Gastrocnemius medialis (tissue), 4 donors: ENCODE data around the gene TBX1. TPM values are rescaled to one million over a fixed set of nuclear protein-coding genes. Genes with fewer than 3 reads are reported as not detected.
"Not testable (repeated sequence)": the region's sequence is repeated elsewhere in the genome, so short reads cannot be mapped to it uniquely, and the experiment has no call there.

ENCODE experiments used
- ATAC-seq, 2 donors: fragments of 150-250 bp; one replicate each; pipeline ENCODE4 v1.9.1; 2016
- DNase-seq, 2 donors: peaks; one replicate each; pipeline ENCODE4 v3.0.0-alpha.2; 2019
- H3K27ac ChIP-seq, 4 donors: fragments of 200-600 bp; sonication (generic); 1 replicate in 1 of 4; 2 replicates in 3 of 4; pipeline ENCODE4 v1.5.1; 2016 to 2018; ENCODE audit warnings: mild to moderate bottlenecking in 2 of 4, moderate library complexity in 1 of 4
- H3K27me3 ChIP-seq, 3 donors: fragments of 200-600 bp; sonication (generic) in 2 of 3; 1 replicate in 1 of 3; 2 replicates in 2 of 3; pipeline versions ENCODE4 v1.5.1 to v1.6.0; 2016 to 2019; ENCODE audit warnings: mild to moderate bottlenecking in 1 of 3, moderate library complexity in 1 of 3
- H3K36me3 ChIP-seq, 2 donors: fragments of 200-600 bp; sonication (generic) in 1 of 2; one replicate each; pipeline ENCODE4 v1.5.1; 2017 to 2018
- H3K4me1 ChIP-seq, 2 donors: fragments of 200-600 bp; sonication (generic) in 1 of 2; one replicate each; pipeline ENCODE4 v1.5.1; 2016 to 2017; ENCODE audit warnings: mild to moderate bottlenecking in 2 of 2
- H3K4me3 ChIP-seq, 4 donors: fragments of 200-600 bp; sonication (generic) in 3 of 4; 1 replicate in 1 of 4; 2 replicates in 3 of 4; pipeline ENCODE4 v1.5.1; 2016 to 2019; ENCODE audit warnings: mild to moderate bottlenecking in 2 of 4
- H3K9me3 ChIP-seq, 3 donors: fragments of 200-600 bp; sonication (generic) in 2 of 3; 1 replicate in 1 of 3; 2 replicates in 2 of 3; pipeline ENCODE4 v1.5.1; 2016 to 2019
- POLR2A ChIP-seq, 2 donors: fragments of 450-650 bp; IDR thresholded peaks; one replicate each; pipeline ENCODE4 v1.6.1; 2017; ENCODE audit warnings: antibody characterized with exemption in 2 of 2, mild to moderate bottlenecking in 2 of 2, moderate library complexity in 2 of 2
- in situ Hi-C, 4 donors: fragments of 200-750 bp; cut with MboI; loops; one replicate each; pipeline versions ENCODE4 v1.15.0 to v1.8.0; 2017; ENCODE audit warnings: low sequenced_read_pairs in 4 of 4
- intact Hi-C: fragments of 100-400 bp; cut with DNase I; formaldehyde crosslinking; loops from one replicate; pipeline ENCODE4 v1.15.1; 2023; ENCODE audit warnings: low total_unique reads
- total RNA-seq, 4 donors: library from RNA; depleted of rRNA; stranded (reverse); fragments of >200 nt; gene quantifications; one replicate each; pipeline versions ENCODE4 v1.1.0 to v1.2.3, GENCODE V29; 2016
- TF ChIP-seq, protein P1 (sequence below), 5 experiments: fragments of 450-650 bp in 3 of 5; fragments of 200-600 bp in 2 of 5; sonication (generic) in 2 of 5; IDR thresholded peaks in 4 of 5; conservative IDR thresholded peaks in 1 of 5; 1 replicate in 4 of 5; 2 replicates in 1 of 5; pipeline ENCODE4 v1.5.1; 2016 to 2019; ENCODE audit warnings: antibody characterized with exemption in 5 of 5, mild to moderate bottlenecking in 3 of 5, moderate library complexity in 3 of 5

The TBX1 gene
- total RNA-seq, 4 donors from 2014 or later: 27.9 to 38.9 (median 36.3) TPM

DNA sequence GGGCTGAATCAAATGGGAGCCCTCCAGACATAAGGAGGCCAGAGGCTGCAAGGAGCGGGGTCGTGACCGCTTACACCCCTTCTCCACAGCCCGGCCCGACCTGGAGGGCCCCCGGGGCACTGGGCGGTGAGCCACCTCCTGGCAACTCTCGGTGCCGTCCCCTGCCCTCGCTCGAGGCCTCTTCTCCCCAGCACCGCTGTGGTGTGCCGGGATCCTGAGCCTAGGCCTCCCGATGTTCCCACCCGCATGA is 37.7 kb upstream of the TBX1 start:
- Histone ChIP-seq H3K9me3 (no peaks in the 10 kb centered on the region), H3K36me3 (no peaks in the 10 kb centered on the region), H3K4me1 (peaks cover 4 to 8% of the 10 kb centered on the region in 2 donors), H3K4me3 (no peak overlapping the region), H3K27ac (no peak overlapping the region), H3K27me3 (peaks cover 0 to 14% (median 10%) of the 10 kb centered on the region in 3 donors)
- in situ Hi-C loops: no loop called here
- intact Hi-C loops: no loop called here
- DNase-seq: no peak
- TF ChIP-seq, protein P1, sequence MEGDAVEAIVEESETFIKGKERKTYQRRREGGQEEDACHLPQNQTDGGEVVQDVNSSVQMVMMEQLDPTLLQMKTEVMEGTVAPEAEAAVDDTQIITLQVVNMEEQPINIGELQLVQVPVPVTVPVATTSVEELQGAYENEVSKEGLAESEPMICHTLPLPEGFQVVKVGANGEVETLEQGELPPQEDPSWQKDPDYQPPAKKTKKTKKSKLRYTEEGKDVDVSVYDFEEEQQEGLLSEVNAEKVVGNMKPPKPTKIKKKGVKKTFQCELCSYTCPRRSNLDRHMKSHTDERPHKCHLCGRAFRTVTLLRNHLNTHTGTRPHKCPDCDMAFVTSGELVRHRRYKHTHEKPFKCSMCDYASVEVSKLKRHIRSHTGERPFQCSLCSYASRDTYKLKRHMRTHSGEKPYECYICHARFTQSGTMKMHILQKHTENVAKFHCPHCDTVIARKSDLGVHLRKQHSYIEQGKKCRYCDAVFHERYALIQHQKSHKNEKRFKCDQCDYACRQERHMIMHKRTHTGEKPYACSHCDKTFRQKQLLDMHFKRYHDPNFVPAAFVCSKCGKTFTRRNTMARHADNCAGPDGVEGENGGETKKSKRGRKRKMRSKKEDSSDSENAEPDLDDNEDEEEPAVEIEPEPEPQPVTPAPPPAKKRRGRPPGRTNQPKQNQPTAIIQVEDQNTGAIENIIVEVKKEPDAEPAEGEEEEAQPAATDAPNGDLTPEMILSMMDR (IDR thresholded peaks at IDR 0.05 in 4 of 5, conservative IDR thresholded peaks at IDR 0.05 in 1 of 5): no peak
- TF ChIP-seq POLR2A (IDR thresholded peaks at IDR 0.05): no peak
- ATAC-seq: no peak

DNA sequence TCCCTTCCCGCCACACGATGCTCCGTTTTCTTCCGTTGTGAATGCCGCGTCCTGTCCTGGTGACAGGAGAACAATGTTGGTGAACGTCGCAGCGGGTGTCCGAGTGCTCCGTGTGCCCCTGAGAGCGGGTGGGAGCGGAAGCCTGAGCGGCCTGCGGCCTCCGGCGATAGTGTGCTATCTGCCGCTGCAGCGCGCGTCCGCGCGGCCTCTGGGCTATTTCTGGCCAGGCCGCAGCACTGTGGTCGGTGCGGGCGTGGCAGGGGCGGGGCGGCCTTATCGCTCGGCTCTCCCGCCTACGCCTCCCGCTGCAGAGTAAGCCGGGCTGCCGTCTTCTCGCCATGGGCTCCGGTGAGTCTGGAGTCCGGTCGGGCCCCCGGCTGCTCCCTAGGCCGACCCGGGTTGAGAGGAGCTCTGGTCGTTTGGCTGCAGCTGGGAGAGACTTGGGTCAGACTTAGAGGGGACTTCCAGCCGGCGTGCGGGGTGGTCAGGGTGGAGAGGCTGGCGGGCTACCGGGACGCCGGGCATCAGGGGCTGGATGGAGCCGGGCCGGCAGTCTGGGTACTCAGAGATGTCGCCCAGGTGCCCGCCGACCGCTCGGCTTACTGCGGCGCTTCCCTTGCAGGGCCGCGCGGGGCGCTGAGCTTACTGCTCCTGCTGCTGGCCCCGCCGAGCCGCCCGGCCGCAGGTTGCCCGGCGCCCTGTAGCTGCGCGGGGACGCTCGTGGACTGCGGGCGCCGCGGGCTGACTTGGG is 37.2 kb upstream of the TBX1 start, which contains the start of gene GP1BB:
Gene GP1BB (plus strand): TSS at position 308 of the 751 bp plus-strand sequence. CDS start 31 bp downstream, at position 339.
- TF ChIP-seq, protein P1 (IDR thresholded peaks at IDR 0.05 in 4 of 5, conservative IDR thresholded peaks at IDR 0.05 in 1 of 5): no peak
- TF ChIP-seq POLR2A (IDR thresholded peaks at IDR 0.05): no peak
- Histone ChIP-seq H3K9me3 (no peaks in the 10 kb centered on the region), H3K4me1 (peaks cover 2 to 7% of the 10 kb centered on the region in 2 donors), H3K4me3 (no peak within 1 kb of the TSS), H3K27ac (no peak within 1 kb of the TSS), H3K36me3 (no peaks in the 10 kb centered on the region), H3K27me3 (peaks cover 0 to 14% (median 10%) of the 10 kb centered on the region in 3 donors)
- ATAC-seq (no peak), DNase-seq (no peak)
- in situ Hi-C loops (no loop called here), intact Hi-C loops (no loop called here)

DNA sequence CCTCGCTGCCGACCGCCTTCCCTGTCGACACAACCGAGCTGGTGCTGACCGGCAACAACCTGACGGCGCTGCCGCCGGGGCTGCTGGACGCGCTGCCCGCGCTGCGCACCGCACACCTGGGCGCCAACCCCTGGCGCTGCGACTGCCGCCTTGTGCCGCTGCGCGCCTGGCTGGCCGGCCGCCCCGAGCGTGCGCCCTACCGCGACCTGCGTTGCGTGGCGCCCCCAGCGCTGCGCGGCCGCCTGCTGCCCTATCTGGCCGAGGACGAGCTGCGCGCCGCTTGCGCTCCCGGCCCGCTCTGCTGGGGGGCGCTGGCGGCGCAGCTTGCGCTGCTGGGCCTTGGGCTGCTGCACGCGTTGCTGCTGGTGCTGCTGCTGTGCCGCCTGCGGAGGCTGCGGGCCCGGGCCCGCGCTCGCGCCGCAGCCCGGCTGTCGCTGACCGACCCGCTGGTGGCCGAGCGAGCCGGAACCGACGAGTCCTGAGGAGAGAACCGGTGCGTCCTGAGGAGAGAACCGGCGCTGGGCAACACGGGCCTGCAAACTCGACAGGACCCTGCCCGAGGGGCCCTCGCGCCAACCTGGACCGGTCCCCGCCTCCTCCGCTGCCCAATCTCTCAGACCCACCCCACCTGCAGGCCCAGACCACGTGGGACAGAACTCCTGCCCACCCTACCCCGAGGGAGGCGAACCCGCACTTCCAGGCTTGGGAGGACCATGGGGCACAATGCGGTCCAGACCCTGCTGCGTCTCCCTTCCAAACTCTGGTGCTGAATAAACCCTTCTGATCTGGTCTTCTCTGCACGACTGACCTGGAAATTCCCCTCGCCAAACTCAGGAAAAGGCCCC is 36.4 kb upstream of the TBX1 start:
- no peak for DNase-seq
- in situ Hi-C loops (no loop called here), intact Hi-C loops (no loop called here)
- Histone ChIP-seq H3K4me3 (no peak overlapping the region), H3K9me3 (no peaks in the 10 kb centered on the region), H3K4me1 (no peaks in the 10 kb centered on the region), H3K36me3 (no peaks in the 10 kb centered on the region), H3K27me3 (peaks cover 0 to 14% (median 10%) of the 10 kb centered on the region in 3 donors), H3K27ac (no peak overlapping the region)
- no peak for ATAC-seq
- TF ChIP-seq POLR2A (IDR thresholded peaks at IDR 0.05): no peak
- TF ChIP-seq, protein P1 (IDR thresholded peaks at IDR 0.05 in 4 of 5, conservative IDR thresholded peaks at IDR 0.05 in 1 of 5): no peak

DNA sequence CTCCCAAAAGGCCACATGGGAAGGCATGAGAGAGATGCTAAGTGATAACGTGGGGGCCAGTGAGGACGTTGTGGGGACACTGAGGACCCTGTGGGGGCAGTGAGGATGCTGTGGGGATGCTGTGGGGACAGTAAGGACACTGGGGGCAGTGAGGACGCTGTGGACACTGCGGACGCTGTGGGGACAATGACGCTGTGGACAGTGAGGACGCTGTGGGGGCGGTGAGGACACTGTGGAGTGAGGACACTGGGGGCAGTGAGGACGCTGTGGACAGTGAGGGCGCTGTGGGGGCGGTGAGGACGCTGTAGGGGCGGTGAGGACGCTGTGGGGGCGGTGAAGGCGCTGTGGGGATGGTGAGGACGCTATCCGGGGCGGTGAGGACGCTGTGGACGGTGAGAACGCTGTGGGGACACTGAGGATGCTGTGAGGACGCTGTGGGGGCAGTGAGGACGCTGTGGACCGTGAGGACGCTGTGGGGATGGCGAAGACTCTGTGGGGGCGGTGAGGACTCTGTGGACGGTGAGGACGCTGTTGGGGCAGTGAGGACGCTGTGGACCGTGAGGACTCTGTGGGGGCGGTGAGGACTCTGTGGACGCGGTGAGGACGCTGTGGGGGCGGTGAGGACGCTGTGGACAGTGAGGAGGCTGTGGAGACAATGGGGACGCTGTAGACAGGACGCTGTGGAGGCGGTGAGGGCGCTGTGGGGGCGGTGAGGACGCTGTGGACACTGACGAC is 35.5 kb upstream of the TBX1 start:
- Histone ChIP-seq H3K27ac (no peak overlapping the region), H3K9me3 (no peaks in the 10 kb centered on the region), H3K27me3 (peaks cover 0 to 14% (median 10%) of the 10 kb centered on the region in 3 donors), H3K36me3 (no peaks in the 10 kb centered on the region), H3K4me3 (no peak overlapping the region), H3K4me1 (no peaks in the 10 kb centered on the region)
- DNase-seq (no peak), ATAC-seq (no peak)
- in situ Hi-C loops: no loop called here
- no peak for TF ChIP-seq POLR2A (IDR thresholded peaks at IDR 0.05)
- TF ChIP-seq, protein P1 (IDR thresholded peaks at IDR 0.05 in 4 of 5, conservative IDR thresholded peaks at IDR 0.05 in 1 of 5): no peak
- intact Hi-C loops: no loop called here

DNA sequence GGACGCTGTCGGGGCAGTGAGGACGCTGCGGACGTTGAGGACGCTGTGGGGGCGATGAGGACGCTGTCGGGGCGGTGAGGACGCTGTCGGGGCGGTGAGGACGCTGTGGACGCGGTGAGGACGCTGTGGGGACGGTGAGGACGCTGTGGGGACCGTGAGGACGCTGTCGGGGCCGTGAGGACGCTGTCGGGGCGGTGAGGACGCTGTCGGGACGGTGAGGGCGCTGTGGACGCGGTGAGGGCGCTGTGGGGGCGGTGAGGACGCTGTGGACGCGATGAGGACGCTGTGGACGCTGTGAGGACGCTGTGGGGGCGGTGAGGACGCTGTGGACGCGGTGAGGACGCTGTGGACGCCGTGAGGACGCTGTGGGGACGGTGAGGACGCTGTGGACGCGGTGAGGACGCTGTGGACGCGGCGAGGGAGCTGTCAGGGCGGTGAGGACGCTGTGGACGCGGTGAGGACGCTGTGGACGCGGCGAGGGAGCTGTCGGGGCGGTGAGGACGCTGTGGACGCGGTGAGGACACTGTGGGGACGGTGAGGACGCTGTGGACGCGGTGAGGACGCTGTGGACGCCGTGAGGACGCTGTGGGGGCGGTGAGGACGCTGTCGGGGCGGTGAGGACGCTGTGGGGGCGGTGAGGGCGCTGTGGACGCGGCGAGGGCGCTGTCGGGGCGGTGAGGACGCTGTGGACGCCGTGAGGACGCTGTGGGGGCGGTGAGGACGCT is 34.4 kb upstream of the TBX1 start:
- H3K36me3 ChIP-seq, H3K27ac ChIP-seq, H3K9me3 ChIP-seq, DNase-seq, H3K4me3 ChIP-seq, ATAC-seq, in situ Hi-C loops, H3K4me1 ChIP-seq, intact Hi-C loops: not testable (repeated sequence)
- H3K27me3 ChIP-seq: peaks cover 0 to 14% (median 10%) of the 10 kb centered on the region in 3 donors
